Fibroblast of skin of back (primary cell): ENCODE measurements around the gene HOXC11.

ENCODE experiments used
- DNase-seq: peaks from one replicate; pipeline ENCODE4 v3.0.0-alpha.2; 2013

HOXC11 gene

DNA sequence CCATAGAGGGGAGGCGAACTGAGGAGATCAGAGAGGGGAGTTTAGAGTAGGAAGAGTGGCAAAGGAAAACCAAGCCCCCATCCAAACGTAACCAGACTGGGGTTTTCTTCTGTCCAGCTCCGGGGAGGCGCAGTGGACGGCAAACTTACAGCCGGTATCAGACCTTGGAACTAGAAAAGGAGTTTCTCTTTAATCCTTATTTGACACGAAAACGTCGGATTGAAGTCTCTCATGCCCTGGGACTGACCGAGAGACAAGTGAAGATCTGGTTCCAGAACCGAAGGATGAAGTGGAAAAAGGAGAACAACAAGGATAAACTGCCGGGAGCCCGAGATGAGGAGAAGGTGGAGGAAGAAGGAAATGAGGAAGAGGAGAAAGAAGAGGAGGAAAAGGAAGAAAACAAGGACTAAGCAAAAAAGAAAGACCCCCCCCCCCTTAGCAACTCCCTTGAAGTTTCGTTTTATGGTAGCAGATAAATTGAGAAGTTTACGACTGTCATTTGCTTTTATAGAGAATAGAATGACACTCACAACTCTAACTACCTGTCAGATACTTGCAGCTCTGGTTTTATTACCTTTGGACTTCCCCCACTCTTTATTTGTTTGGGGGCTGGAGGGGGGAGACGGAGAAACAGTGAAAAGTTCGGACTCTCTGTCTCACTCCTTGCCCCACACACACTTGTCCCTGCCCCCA lies 38.2 kb downstream of the HOXC11 start:
- no peak for DNase-seq

DNA sequence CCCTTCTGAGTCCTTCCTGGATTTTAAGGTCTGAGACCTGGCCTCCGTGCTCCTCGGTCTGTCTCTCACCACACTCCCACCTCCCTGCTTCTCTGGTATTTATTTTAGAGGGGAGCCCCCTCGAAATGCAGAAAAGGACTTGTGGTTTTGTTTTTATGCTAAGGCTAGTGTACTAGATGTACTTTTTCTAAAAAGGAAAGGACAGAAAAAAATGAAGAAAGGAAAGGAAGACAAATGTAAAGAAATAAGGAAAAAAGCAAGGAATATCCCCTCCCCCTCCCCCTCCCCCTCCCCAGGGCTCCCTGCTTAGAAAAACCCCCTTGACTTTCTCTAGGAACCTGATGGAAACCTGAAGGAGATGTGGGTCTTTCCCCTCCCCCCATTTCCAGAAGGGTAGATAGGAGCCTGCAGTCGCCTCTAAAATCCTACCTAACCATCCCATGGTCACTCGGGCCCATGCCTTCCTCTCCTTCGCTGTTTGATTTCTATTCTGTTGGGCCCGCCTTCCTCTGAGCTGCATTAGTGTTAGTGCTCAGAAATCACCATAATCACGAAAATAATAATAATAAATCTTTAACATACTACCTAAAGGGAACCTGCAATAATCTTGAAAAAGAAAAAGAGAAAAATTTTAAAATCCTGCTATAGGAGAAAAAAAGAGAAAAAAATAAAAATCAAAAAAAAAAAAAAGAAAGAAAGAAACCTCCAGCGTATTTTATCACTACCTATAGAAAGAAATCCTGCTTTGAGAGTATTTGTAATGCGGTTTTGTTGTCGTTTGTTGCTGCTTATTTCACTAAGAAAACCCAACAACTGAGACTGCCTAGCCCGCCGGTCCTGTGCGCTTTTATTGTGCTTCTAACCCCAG lies 39.0 kb downstream of the HOXC11 start:
- DNase-seq: no peak

DNA sequence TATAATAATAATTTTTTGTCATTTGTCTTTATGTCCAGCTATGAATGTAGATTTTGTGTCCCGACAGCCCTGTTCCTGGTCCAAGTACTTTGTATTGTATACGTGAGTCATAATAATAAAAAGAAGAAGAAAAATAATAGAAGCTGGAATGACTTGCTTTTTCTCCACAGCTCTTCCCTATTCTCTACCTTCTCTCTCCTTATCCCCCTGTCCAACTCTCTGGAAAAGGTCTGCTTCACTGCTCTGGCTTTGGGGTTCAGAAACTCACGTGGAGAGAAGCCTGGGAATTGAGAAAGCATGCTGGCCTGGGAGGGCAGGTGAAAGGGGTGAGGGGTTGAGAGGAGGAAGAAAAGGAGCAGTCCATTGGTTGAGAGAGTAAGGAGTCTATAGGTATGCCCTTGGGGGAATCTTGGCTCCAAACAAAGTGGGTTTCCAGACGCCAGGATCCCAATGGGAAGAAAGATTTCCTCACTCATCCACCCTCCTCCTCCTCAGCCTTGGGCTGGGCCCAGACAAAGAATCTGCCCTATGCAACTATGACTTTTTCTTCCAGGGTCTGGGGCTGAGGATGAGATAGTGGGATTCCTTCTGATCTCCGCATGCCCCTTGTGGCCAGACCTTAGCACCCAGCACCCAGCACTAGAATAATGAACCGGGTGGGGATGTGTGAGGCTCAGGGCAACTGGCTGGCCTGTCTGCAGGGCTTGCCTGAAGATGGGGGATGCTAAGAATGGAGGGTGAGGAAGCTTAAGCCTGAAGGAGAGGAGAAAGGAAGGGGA lies 39.9 kb downstream of the HOXC11 start:
- DNase-seq: no peak

GRCh38 chr12:54014377-54015017 lies 41.6 kb downstream of the HOXC11 start:
- no peak for DNase-seq

DNA sequence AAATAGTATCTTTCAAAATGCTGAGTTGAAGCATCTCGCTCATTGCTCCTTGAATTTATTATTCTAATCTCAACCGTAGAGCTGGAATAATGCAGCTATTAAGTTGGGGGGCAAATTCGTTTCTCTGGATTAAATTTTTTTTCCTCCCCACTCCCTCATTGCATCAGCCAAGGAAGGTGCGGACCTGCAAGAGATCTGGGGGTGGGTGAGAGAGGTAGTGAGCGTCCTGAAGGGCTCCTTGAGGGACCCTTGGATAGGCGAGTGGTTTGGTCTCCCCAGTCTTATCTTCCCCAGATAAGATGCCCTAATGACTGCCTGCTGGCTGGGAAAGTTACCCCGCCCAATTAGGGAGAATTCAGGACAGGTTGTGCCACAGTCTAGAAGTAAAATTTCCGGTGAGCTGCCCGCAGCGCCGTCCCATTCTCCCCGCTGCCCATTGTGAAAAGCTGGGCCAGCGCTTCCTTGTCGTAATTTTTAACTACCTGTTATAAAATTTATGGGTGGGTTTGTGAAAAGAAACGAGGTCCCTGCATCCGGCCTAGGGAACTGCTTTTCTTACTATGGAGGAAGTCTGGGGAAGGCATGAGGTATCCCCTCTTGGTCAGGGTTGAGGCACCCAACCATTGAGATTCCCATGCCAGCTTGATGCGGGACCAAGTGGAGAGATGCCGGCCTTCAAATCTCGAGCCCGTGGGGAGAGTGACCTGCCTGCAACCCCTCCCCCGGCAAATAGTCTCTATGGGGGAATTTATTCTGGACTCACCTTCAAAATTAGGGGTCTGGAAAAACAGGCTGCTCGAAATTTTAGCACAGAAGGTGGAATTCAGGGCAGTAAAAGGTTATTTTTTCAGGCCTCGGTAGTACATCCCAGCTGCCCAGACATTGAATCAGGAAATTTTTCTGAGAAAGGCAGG lies 42.3 kb downstream of the HOXC11 start:
- DNase-seq: no peak

- no peak for DNase-seq
Measured at GRCh38 chr12:54016051-54016450, 43.1 kb downstream of the HOXC11 start.

GRCh38 chr12:54016478-54016964 lies 43.6 kb downstream of the HOXC11 start:
- no peak for DNase-seq

GRCh38 chr12:54017027-54017788 lies 44.3 kb downstream of the HOXC11 start:
- DNase-seq: no peak

DNA sequence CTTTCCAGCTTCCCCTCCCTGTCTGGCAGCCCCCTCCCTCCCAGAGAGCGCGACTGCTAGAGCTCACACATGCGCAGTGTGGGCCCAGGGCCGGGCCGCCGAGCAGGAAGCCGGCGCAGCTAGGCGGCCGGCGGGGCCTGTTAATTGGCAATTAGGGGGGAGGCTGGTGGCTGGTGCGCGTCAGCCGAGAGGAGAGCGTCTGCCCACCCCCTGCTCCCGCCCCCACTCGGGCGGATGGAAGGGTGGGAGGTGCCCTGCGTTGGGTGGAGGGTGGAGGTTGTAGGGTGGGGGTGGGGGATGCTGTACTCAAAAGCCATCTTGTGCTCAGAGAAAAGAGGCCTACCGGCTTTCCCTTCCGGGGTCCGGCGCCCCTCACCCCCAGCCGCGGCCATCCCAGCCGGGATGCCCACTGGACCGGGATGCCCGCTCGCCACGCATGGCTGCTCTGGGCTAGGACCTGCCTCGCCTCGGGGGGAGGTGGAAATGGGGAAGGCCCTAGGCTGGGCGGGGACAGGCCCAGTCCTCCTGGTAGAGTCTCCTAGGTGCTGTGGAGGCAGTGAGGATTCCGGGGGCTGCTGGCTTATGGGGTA lies 45.0 kb downstream of the HOXC11 start:
- DNase-seq: peak; percentile 48

DNA sequence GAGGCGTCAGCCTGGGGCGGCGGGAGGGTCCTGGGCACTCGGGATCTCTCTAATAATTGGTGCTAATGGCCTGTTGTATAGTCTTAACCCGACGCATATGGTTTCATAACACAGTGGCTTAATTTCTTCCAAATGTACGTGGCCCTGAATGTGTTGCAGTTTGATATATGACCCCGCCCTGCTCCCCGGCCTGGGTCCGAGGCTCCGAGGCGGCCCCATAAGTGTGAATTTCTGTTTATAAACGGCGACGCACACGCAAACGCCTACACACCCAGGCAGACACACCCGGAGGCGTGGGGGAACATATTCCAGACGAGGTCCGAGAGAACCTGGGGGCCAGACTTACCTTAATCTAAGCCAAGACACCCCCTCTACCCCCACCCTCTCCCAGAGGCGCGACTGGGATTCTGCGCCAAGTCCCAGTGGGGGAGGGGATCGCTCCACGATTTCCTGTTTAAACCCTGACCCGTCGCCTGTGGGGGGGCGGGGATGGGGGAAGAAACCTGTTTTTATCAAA lies 45.6 kb downstream of the HOXC11 start:
- DNase-seq: no peak

DNA sequence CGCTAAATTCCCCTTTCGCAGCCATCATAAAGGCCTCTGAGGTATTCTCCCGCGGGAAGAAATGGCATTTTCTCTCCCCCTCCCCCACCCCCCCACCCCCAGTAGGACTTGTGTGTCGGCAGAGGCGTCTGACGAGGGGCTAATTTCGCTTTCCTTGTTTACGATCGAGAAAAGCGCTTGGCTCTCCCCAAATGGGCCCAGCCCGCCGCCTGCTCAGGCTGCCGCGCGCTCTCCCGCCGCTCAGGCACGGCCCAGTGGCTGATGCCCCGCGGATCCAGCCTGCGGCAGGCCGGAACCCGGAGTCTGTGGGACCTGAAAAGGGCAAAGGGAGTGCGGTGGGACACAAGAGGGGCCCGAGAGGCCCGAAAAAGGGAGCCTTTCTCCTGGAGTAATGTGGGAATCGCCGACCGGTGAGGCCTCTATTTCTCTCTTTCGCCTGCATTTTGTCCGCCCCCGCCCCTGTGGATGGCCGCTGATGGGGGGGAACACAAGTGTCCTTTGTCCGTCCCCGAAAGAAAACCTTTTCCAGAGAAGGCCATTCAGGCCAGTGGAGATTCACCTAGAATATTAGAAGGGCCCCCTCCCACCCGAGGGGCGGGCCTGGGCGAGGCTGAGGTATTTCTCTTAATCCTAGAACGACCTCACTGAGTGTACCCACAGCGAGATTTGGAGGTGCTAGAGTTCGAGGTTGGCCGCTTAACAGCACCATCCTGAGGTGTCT lies 46.3 kb downstream of the HOXC11 start:
- DNase-seq: no peak

DNA sequence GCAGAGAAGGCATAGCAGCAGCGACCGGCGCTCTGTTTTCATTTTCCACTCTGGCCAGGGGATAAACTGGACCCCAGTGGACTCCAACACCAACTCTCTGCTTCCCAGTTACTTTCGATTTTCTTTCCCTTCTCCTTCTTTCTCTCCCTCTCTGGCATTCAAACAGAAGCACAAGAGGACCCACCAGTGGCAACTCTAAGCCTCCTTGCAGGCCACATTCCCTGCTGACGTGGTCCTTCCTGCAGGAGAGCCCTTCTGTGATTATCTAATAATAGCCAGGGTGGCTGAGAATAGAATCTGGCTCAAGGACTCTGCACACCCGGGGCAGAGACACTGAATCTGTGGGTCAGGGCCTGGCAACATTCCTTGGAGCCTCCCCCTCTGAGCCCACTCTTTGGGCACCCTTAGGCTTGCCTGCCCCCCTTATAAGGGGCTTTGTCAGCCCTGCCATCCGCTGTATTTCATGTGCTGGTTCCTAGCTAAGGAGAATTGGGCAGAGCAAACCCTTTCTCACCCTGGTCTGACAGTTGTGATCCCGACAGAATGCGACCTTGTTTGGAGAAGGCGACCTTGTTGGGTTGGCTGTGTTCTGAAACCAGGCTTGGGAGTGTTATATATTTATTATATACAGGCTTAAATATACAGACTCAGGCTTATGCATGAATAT lies 47.1 kb downstream of the HOXC11 start:
- DNase-seq: no peak

GRCh38 chr12:54020591-54021405 lies 47.9 kb downstream of the HOXC11 start:
- DNase-seq: no peak

DNA sequence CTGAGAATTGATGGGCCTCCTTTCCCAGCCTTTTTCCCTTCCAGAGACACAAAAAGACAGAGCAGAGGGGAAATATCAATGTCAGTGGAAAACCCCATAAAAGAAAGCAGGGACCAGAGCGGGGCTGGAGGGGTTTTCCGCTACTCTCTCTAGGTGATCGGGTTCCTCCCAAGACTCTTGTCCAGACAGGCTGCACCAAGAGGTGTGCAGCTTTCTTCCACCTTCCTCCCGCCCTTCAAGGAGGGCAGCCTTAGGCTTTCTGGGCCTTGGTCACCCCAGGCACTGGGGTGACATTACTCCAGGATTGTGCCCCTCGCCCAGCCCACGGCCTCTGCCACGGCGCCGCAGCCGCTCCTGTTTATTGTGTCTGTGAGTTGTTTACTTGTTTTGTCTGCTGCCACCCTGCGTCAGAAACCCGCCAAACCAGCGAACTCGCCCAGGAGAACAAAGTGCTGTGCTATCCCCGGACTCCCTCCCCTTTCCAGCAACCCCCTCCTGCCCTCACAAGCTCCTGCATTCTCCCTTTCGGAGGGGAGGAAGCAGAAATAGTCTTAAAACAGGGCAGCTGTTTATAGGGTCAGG lies 48.6 kb downstream of the HOXC11 start:
- DNase-seq: no peak

GRCh38 chr12:54022960-54023884 lies 50.3 kb downstream of the HOXC11 start:
- DNase-seq: no peak

DNA sequence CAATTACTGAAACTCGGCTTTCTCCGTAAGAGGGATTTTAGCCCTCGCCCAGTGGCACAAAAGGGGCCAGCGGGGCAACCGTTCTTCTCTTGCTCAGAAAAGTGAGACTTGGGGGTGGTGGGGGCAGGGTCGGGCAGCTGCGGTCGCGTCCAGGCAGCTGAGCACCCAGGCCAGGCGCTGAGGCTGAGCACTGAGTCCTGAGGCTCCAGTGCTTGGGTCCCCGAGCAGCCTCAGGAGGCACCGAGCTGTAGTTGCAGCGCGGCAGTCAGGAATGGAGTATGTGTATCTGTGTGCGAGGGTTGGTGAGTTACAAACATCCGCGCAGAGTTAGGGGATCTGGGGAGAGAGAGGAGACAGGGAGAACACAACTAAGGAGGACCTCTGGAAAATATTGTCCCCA lies 51.2 kb downstream of the HOXC11 start:
- DNase-seq: no peak
